Caco-2 (cell line): Measurements from ENCODE around the gene KLHDC7A. TPM values are rescaled to one million over a fixed set of nuclear protein-coding genes. Genes with fewer than 3 reads are reported as not detected.

Source experiments
- BruUV-seq: library from RNA; stranded (reverse); fragments of 400-500 nt; replicated peaks from 2 replicates; lab custom pipeline; 2021; lab: Mats Ljungman, UMichigan
- CTCF ChIA-PET: fragments of 300-600 bp; sonication (Branson Sonifier 250); formaldehyde crosslinking; loops from one replicate; lab custom pipeline; 2022; ENCODE audit warnings: antibody characterized with exemption; lab: Charles Lee
- POLR2A ChIA-PET: fragments of 300-600 bp; sonication (Branson Sonifier 250); formaldehyde crosslinking; loops from one replicate; lab custom pipeline; 2022; ENCODE audit warnings: antibody characterized with exemption; lab: Charles Lee
- DNase-seq, 2 experiments: peaks; one replicate each; pipeline versions ENCODE4 v3.0.0 to v3.0.0-alpha.2; 2020 to 2022
- H3K27me3 ChIP-seq: replicated peaks from 2 replicates; pipeline ENCODE4 v1.6.0; 2011; ENCODE audit warnings: low read length; ENCODE audit not compliant: control insufficient read depth, insufficient read depth
- H3K36me3 ChIP-seq: 2 replicates; pipeline ENCODE4 v1.5.1; 2011; ENCODE audit warnings: low read length; ENCODE audit not compliant: control insufficient read depth, insufficient read depth
- H3K4me1 ChIP-seq: fragments of 250-450 bp; sonication (Bioruptor Pico); 2 replicates; pipeline ENCODE4 v1.5.1; 2020; ENCODE audit warnings: mild to moderate bottlenecking
- H3K4me3 ChIP-seq: 2 replicates; pipeline ENCODE4 v1.5.1; 2011; ENCODE audit warnings: low read depth, mild to moderate bottlenecking, control low read depth, low read length
- H3K9me3 ChIP-seq: fragments of 250-450 bp; sonication (Bioruptor Pico); 2 replicates; pipeline ENCODE4 v1.5.1; 2020; ENCODE audit warnings: mild to moderate bottlenecking, moderate library complexity
- H3K27ac Mint-ChIP-seq: one replicate; pipeline ENCODE4 v1.8.0; 2022; ENCODE audit warnings: mixed read lengths; ENCODE audit not compliant: unreplicated experiment
- H3K27me3 Mint-ChIP-seq: one replicate; pipeline ENCODE4 v1.8.0; 2022; ENCODE audit warnings: mixed read lengths; ENCODE audit not compliant: insufficient read depth, unreplicated experiment
- H3K36me3 Mint-ChIP-seq: one replicate; pipeline ENCODE4 v1.8.0; 2022; ENCODE audit warnings: mild to moderate bottlenecking, mixed read lengths; ENCODE audit not compliant: insufficient read depth, unreplicated experiment
- H3K4me1 Mint-ChIP-seq: one replicate; pipeline ENCODE4 v1.8.0; 2022; ENCODE audit warnings: low read depth, mixed read lengths; ENCODE audit not compliant: unreplicated experiment
- H3K4me3 Mint-ChIP-seq: one replicate; pipeline ENCODE4 v1.8.0; 2022; ENCODE audit warnings: mild to moderate bottlenecking, moderate library complexity, mixed read lengths; ENCODE audit not compliant: unreplicated experiment
- H3K9me3 Mint-ChIP-seq: one replicate; pipeline ENCODE4 v1.8.0; 2022; ENCODE audit warnings: mixed read lengths; ENCODE audit not compliant: unreplicated experiment
- intact Hi-C: fragments of 100-400 bp; cut with micrococcal nuclease; formaldehyde crosslinking; loops from one replicate; pipeline ENCODE4 v1.10.0; 2022; ENCODE audit not compliant: unreplicated experiment
- total RNA-seq: library from RNA; stranded (reverse); gene quantifications from 2 replicates; pipeline ENCODE4 v1.2.3, GENCODE V29; 2022
- TF ChIP-seq, protein P1 (sequence below), 2 experiments: fragments of 200-600 bp in 1 of 2; IDR thresholded peaks; 1 replicate in 1 of 2; 2 replicates in 1 of 2; pipeline versions ENCODE4 v1.5.1 to v1.8.0; 2011 to 2022; ENCODE audit warnings: antibody characterized with exemption in 1 of 2, control low read depth in 1 of 2, inconsistent platforms in 1 of 2, low read depth in 1 of 2, low read length in 1 of 2, mild to moderate bottlenecking in 1 of 2, moderate library complexity in 1 of 2; ENCODE audit not compliant: insufficient read depth in 1 of 2, severe bottlenecking in 1 of 2, unreplicated experiment in 1 of 2

Gene KLHDC7A
- total RNA-seq, 1 experiment from 2014 or later = 6.1 TPM

DNA sequence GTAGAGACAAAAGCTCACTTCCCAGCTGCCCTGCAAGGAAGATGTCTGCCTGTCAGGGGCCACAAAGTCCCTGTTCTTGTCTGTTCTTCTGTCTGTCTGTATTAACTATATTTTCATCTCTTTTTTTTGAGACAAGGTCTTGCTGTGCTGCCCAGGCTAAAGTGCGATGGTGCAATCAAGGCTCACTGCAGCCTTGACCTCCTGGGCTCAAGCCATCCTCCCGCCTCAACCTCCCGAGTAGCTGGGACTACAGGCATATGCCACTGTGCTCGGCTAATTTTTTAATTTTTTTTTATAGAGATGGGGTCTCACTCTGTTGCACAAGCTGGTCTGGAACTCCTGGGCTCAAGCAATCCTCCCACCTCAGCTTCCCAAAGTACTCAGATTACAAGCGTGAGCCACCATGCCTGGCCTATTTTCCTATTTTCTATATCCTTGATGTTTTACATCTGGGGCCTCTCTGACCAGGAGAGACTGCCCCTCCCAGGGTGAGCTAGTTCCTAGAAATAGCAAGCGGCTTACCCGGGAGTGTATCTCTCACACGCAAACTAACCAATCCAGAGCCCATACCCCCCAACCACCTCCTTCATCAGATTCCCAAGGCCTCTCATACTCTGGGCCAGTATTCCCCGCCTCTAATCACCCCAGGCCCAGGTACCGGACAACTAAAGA lies 5.4 kb upstream of the KLHDC7A start:
- CTCF ChIA-PET = no interaction called here
- Mint-ChIP-seq H3K9me3 (no peaks in the 10 kb centered on the region), H3K4me3 (no peak overlapping the region), H3K27ac (peak overlapping the region; percentile 29), H3K4me1 (no peaks in the 10 kb centered on the region), H3K36me3 (no peaks in the 10 kb centered on the region), H3K27me3 (no peaks in the 10 kb centered on the region)
- DNase-seq = no peak
- no peaks in the 10 kb centered on the region for H3K27me3 ChIP-seq
- H3K36me3 ChIP-seq = no peaks in the 10 kb centered on the region
- H3K9me3 ChIP-seq = no peaks in the 10 kb centered on the region
- POLR2A ChIA-PET = no interaction called here
- TF ChIP-seq, protein P1, sequence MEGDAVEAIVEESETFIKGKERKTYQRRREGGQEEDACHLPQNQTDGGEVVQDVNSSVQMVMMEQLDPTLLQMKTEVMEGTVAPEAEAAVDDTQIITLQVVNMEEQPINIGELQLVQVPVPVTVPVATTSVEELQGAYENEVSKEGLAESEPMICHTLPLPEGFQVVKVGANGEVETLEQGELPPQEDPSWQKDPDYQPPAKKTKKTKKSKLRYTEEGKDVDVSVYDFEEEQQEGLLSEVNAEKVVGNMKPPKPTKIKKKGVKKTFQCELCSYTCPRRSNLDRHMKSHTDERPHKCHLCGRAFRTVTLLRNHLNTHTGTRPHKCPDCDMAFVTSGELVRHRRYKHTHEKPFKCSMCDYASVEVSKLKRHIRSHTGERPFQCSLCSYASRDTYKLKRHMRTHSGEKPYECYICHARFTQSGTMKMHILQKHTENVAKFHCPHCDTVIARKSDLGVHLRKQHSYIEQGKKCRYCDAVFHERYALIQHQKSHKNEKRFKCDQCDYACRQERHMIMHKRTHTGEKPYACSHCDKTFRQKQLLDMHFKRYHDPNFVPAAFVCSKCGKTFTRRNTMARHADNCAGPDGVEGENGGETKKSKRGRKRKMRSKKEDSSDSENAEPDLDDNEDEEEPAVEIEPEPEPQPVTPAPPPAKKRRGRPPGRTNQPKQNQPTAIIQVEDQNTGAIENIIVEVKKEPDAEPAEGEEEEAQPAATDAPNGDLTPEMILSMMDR (IDR thresholded peaks at IDR 0.05; ENCODE audit: insufficient read depth in 1 of 2, low read depth in 1 of 2, low read length in 1 of 2, severe bottlenecking in 1 of 2, unreplicated experiment in 1 of 2) = no peak
- no TSS peak for BruUV-seq
- intact Hi-C loops = no loop called here
- peaks cover 8% of the 10 kb centered on the region for H3K4me1 ChIP-seq
- no peak overlapping the region for H3K4me3 ChIP-seq

DNA sequence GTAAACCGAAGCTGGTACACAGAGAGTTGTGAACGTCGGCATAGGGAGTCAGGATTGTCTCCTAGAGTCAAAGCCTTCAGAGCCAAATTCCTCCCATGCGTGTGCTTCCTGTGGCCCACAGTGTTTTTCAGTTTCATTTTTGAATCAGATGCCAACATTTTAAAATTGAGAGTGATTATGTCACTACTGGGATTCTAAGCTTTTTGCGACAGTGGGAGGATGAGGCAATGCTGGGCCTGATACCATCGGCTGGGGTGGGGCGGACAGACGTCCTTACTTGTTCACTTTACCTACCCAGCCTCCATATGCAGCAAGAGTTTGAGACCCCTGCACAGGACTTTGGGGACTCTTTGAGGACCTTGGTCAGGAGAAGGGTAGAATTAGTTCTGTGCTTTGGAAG lies 1.3 kb upstream of the KLHDC7A start:
- intact Hi-C loops = no loop called here
- ChIA-PET POLR2A (no interaction called here), CTCF (no interaction called here)
- TF ChIP-seq, protein P1 (IDR thresholded peaks at IDR 0.05; ENCODE audit: insufficient read depth in 1 of 2, low read depth in 1 of 2, low read length in 1 of 2, severe bottlenecking in 1 of 2, unreplicated experiment in 1 of 2) = no peak
- Histone ChIP-seq H3K4me1 (peaks cover 21% of the 10 kb centered on the region), H3K4me3 (no peak overlapping the region), H3K9me3 (no peaks in the 10 kb centered on the region), H3K27me3 (no peaks in the 10 kb centered on the region), H3K36me3 (no peaks in the 10 kb centered on the region; the same call in none of the 2 replicates)
- H3K27me3 Mint-ChIP-seq = no peaks in the 10 kb centered on the region
- DNase-seq = no peak
- H3K9me3 Mint-ChIP-seq = no peaks in the 10 kb centered on the region
- no peak overlapping the region for H3K27ac Mint-ChIP-seq
- H3K36me3 Mint-ChIP-seq = no peaks in the 10 kb centered on the region
- BruUV-seq = no TSS peak
- no peak overlapping the region for H3K4me3 Mint-ChIP-seq
- no peaks in the 10 kb centered on the region for H3K4me1 Mint-ChIP-seq

DNA sequence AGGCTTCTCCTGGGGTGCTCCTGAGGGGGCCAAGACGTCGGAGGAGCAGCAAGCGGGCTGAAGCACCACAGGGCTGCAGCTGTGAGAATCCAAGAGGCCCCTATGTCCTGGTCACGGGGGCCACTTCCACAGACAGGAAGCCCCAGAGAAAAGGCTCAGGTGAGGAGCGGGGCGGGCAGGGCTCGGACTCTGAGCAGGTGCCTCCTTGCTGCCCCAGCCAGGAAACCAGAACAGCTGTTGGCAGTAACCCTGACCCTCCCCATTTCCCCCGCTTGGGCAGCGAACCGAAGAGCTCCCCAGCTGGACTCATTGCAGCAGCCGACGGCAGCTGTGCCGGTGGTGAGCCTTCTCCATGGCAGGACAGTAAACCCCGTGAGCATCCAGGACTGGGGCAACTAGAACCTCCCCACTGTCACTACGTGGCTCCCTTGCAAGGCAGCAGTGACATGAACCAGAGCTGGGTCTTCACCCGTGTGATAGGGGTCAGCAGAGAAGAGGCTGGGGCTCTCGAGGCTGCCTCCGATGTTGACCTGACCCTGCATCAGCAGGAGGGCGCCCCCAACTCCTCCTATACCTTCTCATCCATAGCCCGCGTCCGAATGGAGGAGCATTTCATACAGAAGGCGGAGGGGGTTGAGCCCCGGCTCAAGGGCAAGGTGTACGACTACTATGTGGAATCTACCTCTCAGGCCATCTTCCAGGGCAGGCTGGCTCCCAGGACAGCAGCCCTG lies 625 bp downstream of the KLHDC7A start:
- intact Hi-C loops = loop anchor here (5.0 kb wide), 1 partner anchor 64 kb away; no protein-coding TSS in a partner anchor
- Mint-ChIP-seq H3K27ac (peak overlapping the region; percentile 70), H3K36me3 (no peaks in the 10 kb centered on the region), H3K4me3 (peak overlapping the region; percentile 65), H3K9me3 (no peaks in the 10 kb centered on the region), H3K27me3 (no peaks in the 10 kb centered on the region), H3K4me1 (no peaks in the 10 kb centered on the region)
- no peak for DNase-seq
- H3K4me3 ChIP-seq = peak overlapping the region; percentile 24
- H3K9me3 ChIP-seq = no peaks in the 10 kb centered on the region
- no peaks in the 10 kb centered on the region; the same call in none of the 2 replicates for H3K36me3 ChIP-seq
- H3K27me3 ChIP-seq = no peaks in the 10 kb centered on the region
- BruUV-seq = TSS peak; percentile 38
- peaks cover 21% of the 10 kb centered on the region for H3K4me1 ChIP-seq
- POLR2A ChIA-PET = no interaction called here
- CTCF ChIA-PET = interaction anchor here (0.9 kb wide), 1 partner anchor 94 kb away, joined by 7 read pairs; no protein-coding TSS in a partner anchor
- TF ChIP-seq, protein P1 (IDR thresholded peaks at IDR 0.05; ENCODE audit: insufficient read depth in 1 of 2, low read depth in 1 of 2, low read length in 1 of 2, severe bottlenecking in 1 of 2, unreplicated experiment in 1 of 2) = no peak
